Activated CD4-positive, alpha-beta T cell treated with anti-CD3 and anti-CD28 coated beads, Interleukin-2, Interleukin-4, amounts not matched to agents 100 ng/mL and 50 ng/mL, durations not matched to agents 16 hours and 8 hours (primary cell): ENCODE measurements around the gene ZNF552.
"Not testable (repeated sequence)": the region's sequence is repeated elsewhere in the genome, so short reads cannot be mapped to it uniquely, and the experiment has no call there.

ENCODE experiments used
- DNase-seq: peaks from one replicate; pipeline ENCODE4 v3.0.0-alpha.2; 2020; ENCODE audit warnings: low spot score

Gene ZNF552

DNA sequence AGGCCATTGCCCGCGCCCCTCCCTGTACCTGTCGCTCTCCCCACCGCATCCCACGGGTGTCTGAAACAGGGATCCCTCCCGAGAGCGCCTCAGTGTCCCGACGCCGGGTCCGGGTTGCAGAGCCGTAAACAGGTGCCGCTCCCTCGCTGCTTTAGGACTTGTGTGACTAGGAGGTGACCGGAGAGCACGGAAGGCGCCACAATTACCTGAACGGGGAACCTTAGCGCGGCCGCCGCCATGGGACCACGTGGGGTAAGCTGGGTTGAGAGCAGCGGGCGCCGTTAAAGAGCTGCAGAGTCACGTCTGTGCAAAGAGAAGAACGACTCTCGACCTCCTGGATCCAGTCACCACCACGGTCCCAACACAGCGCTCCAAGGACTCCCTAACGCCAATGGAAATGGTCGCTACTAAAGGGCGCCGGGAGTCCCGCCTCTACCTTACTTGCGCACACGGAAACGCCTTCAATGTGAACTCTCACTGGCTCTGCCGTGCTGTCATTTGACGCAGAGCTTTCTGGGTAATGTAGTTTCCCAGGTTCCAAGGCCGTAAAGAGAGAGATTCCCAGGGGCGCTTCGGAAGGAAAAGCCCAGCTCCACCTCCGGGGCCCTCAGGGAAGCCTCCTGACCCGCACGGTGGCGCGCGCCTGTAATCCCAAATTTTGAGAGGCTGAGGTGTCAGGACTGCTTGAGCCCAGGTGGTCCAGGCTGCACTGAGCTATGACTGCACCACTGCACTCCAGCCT, at the start of gene ZNF552:
Gene ZNF552 (minus strand): TSS at position 409 of the 742 bp plus-strand sequence. CDS start 170 bp downstream, at position 239.
- peak; percentile 83 for DNase-seq

DNA sequence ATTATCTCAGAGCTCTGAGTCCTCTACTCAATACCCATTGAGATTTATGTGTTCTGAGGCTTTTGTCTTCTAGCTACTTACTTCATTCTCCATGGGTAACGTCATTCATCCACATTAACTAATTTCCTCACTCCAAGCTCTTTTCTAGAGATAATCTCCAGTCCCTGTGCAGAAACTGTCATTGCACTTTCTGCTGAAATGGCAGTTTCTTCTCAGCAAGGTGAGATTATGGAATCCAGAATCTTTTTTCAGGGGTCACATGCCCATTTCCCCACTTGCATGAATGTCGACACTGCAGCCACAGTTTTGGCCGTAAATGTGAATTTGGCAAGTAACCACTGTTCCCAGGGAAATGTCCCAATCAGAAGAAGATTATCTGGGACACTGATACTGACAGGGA, 47.6 kb upstream of the ZNF552 start:
- not testable (repeated sequence) for DNase-seq

DNA sequence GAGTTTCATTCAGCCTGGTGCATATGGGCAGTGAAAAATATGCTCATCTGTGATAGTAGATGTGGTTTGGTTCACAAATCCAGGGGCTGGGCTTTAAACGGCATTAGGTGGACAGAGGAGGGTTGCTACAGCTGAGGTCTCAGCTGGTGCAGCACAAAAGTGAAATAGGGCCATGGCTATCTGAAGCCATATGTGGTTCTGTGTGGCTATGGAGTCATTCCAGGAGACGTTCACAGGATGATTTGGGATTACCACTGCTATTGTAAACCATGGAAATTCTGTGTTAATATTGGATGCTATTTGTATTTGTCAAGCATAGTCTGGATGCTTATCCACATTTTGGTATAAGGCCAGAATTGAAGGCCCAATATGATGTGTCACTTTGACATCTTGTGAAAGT, 39.4 kb upstream of the ZNF552 start:
- not testable (repeated sequence) for DNase-seq

DNA sequence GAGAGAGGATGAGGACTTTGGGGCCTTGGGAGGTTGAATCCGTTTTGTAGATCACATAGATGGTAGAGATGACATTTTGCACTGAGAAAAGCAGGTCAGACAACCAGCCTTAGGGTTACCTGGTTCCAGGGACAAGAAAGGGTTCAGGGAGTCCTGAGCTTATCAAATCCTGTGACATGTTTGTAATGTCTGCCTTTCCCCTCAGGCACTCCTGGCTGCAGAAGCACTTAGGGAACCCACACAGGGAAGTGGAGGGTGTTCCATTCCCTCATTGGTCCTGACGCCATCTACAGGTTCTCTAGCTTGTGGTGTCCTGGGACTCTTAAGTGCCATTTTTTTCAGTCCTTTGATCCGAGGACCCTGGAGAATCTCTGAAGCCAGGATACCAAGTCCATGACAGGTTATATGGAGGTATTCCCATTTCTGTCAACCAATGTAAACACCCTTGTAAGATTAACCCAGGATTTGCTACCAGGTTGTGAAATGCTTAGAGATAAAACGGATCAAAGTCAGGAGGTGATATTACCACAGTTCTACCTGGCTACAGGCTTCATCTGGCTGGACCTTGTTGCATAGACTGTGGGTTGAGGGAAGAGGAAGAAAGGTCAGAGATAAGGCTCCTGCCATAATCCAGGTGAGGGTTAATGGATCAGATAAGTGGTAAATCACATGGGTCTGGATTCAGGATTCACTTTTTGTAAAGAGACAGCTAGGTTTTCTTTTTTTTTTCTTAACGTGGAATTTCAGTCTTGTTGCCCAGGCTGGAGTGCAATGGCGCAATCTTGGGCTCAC, 37.3 kb upstream of the ZNF552 start:
- DNase-seq = not testable (repeated sequence)

DNA sequence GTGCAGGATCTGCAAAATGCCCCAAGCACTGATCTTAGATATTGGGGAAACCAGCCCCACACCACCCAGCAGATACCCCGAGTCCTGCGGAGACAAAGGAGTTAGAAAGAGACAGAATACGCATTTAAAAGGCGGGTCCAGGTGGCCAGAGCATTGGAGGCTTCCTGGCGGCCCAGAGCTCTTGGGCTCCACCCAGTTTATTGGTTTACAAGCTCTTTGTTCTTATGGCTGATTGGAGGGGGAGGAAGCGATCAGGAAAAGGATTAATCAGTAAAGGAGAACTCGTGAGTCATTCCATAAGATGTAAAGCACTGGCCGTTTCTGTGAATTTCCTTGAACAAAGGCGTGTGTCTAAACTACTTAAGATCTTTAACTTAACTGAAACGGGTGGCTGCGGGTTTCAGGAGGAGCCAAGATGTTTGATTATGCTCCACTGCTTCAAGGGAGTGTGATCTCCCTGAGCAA, 35.9 kb upstream of the ZNF552 start:
- peak; percentile 31 for DNase-seq

DNA sequence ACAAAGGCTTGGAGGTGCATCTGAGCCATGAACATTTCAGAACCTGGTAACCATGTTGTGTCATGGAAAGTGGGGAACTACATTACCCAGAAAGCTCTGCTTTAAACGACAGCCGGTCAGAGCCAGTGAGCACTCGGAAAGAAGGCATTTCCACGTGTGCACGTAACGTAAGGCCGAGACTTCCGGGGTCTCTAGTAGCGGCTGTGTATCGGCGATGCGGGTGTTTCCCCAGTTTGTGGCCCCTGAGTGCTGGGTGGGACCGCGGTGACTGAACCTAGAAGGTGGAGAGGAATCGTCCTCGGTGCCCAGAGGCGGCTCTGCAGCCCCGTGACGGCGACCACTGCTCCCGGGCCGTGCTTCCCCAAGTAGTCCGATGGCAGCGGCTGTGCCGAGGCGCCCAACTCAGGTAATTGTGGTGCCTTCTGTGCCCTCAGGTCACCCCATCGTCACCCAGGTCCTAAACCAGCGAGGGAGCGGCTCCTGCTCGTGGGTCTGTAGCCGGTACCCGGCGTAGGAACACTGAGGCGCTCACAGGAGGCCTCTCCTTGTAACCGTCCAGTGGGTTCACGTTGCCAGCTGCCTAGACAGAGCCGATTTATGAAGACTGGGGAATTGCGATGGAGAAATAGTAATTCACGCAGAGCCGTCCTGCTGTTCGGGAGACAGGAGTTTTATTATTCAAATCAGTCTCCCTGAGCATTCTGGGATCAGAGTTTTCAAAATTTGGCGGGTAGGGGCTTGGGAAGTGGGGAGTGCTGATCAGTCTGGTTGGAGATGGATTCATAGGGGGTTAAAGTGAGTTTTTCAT, 35.2 kb upstream of the ZNF552 start, which contains the start of gene ZNF587:
Gene ZNF587 (plus strand): TSS at position 194 of the 808 bp plus-strand sequence. CDS start 180 bp downstream, at position 374.
- DNase-seq = peak; percentile 87

DNA sequence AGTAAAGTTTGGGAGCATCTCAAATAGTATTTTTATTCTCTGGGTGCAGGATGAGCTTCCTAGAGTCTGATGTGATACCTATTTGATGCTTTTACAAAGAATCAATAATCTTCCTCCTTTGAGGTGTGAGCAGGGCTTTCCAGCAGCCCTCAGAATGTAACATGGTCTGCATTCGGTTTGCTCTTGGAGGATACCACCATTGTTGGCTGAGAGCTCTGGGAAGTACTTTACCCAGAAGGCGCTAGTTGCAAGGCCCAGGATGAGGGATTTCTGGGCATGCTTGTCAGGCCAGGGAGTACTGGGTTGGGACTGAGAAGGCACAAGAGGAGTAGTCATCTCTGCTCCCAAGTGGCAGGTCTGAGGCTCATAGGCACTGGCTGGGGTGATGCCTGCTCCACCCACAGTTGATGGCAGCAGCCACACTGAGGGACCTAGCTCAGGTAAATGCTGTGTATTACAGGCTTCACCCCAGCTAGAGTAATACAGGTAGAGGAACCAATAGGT, 34.5 kb upstream of the ZNF552 start:
- not testable (repeated sequence) for DNase-seq

DNA sequence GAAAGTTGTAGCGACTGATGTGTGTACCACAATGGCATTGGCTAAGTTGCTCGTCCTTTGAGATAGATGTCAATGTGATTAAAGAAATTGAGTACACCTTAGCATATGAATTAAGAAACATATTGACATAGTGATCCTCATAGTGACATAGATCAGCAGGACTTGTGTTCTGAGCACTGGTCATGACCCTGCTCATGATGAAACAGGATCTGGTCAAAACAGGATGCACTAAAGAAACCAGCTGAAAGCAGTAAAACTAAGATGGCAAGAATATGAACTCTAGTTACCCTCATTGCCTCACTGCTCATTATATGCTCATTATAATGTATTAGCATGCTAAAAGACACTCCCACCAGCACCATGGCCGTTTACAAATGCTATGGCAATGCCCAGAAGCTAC, 32.5 kb upstream of the ZNF552 start:
- not testable (repeated sequence) for DNase-seq

DNA sequence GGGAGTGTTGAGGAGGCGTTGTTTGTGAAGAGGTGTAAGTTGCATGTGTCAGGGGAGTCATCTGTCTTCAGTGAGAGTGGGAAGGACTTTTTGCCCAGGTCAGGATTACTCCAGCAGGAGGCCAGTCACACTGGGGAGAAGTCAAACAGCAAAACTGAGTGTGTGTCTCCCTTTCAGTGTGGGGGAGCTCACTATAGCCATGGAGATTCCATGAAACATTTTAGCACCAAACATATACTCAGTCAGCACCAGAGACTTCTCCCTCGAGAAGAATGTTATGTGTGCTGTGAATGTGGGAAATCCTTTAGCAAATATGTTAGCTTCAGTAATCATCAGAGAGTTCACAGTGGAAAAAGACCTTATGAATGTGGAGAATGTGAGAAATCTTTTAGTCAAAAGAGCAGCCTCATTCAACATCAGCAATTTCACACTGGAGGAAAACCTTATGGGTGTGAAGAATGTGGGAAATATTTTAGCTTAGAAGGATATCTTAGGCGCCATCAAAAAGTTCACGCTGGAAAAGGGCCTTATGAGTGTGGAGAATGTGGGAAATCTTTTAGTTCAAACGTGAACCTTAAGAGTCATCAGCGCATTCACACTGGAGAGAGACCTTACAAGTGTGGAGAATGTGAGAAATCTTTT, 26.5 kb upstream of the ZNF552 start:
- DNase-seq = no peak

DNA sequence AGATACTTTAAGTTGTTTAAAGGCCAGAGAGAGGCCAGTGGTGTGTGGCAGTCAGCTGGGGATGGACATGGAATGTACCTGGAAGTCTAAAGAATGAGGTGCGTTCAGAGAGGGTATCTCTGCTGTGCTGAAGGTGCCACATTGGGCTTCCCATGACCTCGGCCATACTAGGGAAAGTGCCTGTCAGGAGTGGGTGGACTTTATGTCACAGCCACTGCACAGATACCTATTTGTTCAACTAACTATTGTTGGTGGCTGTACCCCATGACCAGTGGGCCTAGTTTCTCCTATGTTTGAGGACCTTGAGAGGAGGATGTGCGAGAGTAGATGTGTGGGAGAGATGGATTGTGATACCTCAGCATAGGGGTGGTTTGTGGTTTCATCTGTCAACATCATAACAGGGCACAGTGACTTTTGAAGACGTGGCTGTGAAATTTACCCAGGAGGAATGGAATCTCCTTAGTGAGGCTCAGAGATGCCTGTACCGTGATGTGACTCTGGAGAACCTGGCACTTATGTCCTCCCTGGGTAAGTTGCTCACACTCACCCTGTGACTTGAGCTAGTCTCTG, 24.0 kb upstream of the ZNF552 start:
- DNase-seq = not testable (repeated sequence)

DNA sequence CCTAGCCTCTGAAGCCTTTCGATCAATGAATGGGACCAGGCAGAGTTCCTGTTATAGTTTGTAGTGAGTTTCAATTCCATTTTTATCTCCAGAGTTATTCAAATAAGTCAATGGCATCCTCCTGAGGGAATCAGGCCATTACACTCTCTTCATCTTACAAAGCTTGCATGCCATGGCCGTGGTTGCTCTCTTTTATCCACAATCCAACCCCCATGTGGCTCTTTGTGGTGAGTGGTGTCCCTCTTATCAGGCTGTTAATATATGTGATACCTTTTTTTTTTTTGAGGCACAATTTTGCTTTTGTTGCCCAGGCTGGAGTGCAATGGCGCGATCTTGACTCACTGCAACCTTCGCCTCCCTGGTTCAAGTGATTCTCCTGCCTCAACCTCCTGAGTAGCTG, 22.3 kb upstream of the ZNF552 start:
- not testable (repeated sequence) for DNase-seq

DNA sequence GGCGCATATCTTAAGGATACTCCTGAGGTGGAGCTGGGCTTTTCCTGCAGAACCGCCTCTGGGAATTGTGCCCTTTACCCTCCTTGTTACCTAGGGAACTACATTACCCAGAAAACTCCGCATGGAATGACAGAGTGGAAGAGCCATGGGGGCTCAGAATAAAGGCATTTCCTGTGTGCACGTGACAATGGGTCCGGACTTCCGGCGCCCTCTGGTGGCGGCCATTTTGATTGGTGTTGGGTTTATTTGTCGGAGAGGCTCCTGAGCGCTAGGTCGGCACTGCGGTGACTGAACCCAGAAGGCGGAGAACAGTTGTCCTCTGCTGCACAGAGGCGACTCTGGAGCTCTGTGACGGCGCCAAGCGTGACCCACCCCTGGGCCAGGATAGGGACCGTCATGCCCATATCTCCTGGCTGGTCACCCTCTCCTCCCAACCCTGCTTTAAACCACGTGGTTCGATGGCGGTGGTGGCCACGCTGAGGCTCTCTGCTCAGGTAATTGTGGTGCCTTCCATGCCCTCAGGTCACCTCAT, 15.4 kb upstream of the ZNF552 start, which contains the start of gene ZNF587B:
Gene ZNF587B (plus strand): TSS at position 229 of the 532 bp plus-strand sequence. CDS start 230 bp downstream, at position 459.
- no peak for DNase-seq

DNA sequence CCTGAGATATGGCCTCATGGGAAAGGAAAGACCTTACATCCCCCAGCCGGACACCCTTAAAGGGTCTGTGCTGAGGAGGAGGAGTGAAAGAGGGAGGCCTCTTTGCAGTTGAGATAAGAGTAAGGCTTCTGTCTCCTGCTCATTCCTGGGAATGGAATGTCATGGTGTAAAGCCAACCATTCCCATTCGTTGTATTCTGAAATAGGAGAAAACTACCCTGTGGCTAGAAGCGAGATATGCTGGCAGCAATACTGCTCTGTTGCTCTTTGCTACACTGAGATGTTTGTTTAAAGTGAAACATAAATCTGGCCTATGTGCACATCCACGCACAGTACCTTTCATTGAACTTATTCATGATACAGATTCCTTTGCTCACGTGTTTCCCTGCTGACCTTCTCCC, 14.6 kb upstream of the ZNF552 start:
- DNase-seq = no peak

DNA sequence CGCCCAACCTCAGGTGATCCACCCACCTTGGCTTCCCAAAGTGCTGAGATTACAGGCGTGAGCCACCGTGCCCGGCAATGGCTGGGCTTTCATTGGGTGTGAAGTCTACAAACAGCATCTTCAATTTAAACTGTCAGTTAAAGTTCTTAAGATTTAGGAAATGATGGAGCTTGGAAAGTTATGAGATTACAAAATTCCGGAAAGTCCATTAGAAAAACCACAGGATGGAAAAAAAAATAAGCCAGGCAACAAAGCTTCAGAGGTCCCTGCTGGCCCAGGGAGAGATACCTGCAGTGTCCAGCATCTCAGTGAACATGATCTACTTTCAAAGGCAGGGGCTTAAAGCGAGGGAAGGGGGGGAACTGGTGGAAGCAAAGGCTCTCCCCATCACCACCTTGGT, 10.8 kb upstream of the ZNF552 start:
- no peak for DNase-seq

DNA sequence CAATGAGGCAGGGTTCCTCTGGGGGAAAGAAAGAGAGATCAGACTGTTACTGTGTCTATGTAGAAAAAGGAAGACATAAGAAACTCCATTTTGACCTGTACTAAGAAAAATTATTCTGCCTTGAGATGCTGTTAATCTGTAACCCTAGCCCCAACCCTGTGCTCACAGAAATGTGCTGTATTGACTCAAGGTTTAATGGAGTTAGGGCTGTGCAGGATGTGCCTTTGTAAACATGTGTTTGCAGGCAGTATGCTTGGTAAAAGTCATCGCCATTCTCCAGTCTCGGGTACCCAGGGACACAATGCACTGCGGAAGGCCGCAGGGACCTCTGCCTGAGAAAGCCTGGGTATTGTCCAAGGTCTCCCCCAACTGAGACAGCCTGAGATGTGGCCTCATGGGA, 8.9 kb upstream of the ZNF552 start:
- DNase-seq = not testable (repeated sequence)

DNA sequence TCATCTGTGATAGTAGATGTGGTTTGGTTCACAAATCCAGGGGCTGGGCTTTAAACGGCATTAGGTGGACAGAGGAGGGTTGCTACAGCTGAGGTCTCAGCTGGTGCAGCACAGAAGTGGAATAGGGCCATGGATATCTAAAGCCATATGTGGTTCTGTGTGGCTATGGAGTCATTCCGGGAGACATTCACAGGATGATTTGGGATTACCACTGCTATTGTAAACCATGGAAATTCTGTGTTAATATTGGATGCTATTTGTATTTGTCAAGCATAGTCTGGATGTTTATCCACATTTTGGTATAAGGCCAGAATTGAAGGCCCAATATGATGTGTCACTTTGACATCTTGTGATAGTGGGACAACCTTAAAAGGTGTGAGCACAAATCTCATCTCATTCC, 8.4 kb upstream of the ZNF552 start:
- not testable (repeated sequence) for DNase-seq

DNA sequence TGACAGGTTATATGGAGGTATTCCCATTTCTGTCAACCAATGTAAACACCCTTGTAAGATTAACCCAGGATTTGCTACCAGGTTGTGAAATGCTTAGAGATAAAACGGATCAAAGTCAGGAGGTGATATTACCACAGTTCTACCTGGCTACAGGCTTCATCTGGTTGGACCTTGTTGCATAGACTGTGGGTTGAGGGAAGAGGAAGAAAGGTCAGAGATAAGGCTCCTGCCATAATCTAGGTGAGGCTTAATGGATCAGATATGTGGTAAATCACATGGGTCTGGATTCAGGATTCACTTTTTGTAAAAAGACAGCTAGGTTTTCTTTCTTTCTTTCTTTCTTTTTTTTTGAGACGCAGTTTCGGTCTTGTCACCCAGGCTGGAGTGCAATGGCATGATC, 6.8 kb upstream of the ZNF552 start:
- not testable (repeated sequence) for DNase-seq

DNA sequence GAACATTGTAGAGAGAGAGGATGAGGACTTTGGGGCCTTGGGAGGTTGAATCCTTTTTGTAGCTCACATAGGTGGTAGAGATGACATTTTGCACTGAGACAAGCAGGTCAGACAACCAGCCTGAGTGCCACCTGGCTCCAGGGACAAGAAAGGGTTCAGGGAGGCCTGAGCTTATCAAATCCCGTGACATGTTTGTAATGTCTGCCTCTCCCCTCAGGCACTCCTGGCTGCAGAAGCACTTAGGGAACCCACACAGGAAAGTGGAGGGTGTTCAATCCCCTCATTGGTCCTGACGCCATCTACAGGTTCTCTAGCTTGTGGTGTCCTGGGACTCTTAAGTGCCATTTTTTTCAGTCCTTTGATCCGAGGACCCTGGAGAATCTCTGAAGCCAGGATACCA, 6.4 kb upstream of the ZNF552 start:
- DNase-seq = not testable (repeated sequence)

DNA sequence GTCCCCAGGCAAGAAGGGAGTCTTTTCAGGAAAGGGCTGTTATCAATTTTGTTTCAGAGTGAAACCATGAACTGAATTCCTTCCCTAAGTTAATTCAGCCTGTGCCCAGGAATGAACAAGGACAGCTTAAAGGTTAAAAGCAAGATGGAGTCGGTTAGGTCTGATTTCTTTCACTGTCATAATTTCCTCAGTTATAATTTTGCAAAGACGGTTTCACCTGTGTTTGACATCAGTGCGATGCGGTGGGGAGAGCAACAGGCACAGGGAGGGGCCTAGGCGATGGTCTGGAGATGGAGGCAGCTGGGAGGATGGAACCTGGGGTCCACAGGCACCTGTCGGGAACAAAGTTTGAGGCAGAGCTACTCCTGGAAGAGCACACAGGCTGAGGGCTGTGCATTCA, 5.9 kb upstream of the ZNF552 start:
- DNase-seq = no peak

DNA sequence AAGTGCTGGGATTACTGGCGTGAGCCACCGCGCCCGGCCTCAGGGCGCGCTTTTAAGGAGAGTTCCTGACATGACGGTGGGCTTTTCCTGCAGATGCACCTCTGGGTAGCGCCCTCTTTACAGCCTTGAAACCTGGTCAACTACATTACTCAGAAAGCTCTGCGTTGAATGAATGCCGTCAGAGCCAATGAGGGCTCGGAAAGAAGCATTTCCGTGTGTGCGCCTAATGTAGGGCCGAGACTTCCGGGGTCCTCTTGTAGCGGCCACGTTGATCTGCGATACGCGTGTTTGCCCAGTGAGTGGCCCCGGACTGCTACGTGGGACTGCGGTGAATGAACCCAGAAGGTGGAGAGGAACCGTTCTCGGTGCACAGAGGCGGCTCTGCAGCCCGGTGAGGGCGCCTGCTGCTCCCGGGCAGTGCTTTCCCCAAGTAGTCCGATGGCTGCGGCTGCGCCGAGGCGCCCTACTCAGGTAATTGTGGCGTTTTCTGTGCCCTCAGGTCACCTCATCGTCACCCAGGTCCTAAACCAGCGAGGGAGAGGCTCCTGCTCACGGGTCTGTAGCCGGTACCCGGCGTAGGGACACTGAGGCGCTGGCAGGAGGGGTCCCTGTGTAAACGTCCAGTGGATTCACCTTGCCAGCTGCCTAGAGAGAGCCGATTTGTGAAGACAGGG, 4.9 kb upstream of the ZNF552 start:
- peak; percentile 91 for DNase-seq
